ENCODE measurements around the gene WDR17. TPM values are rescaled to one million over a fixed set of nuclear protein-coding genes. Genes with fewer than 3 reads are reported as not detected.

WDR17 gene
- polyA plus RNA-seq (2013, experiment 1 of 4) = 5.4 TPM
- polyA plus RNA-seq (2013, experiment 2 of 4) = 6.6 TPM
- 5.1 TPM for polyA plus RNA-seq (2013, experiment 3 of 4)
- polyA plus RNA-seq (2013, experiment 4 of 4) = 7.4 TPM

GRCh38 chr4:176065435-176066291 is at the start of gene WDR17:
Gene WDR17 (plus strand): TSS chr4:176065841. CDS start chr4:176111581, 45,740 bp downstream.
- H3K4me3 ChIP-seq (ENCODE audit: insufficient read depth, low read depth, low read length) = peak within 1 kb of the TSS; percentile 50
- H3K9me3 ChIP-seq (ENCODE audit: control insufficient read depth, low read length) = no peaks in the 10 kb centered on the region
- no peaks in the 10 kb centered on the region for H3K36me3 ChIP-seq (ENCODE audit: control insufficient read depth, insufficient read depth, low read length)
- H3K4me1 ChIP-seq (ENCODE audit: control insufficient read depth, insufficient read depth, low read length) = peaks cover 3% of the 10 kb centered on the region
- no peaks in the 10 kb centered on the region for H3K27me3 ChIP-seq (ENCODE audit: control insufficient read depth, insufficient read depth, low read length, poor library complexity, severe bottlenecking)
- WGBS, 2 experiments = 1% methylated on average over 55 of the region's 55 CpGs
- no peak within 1 kb of the TSS for H3K27ac ChIP-seq (ENCODE audit: insufficient read depth, low read depth, low read length, poor library complexity, severe bottlenecking)

- H3K36me3 ChIP-seq (ENCODE audit: control insufficient read depth, insufficient read depth, low read length) = no peaks in the 10 kb centered on the region
- 89 to 95% methylated on average over 3 of the region's 4 CpGs for WGBS, 2 experiments
Measured at GRCh38 chr4:176016601-176017000, 49.0 kb upstream of the WDR17 start.

GRCh38 chr4:176020481-176021085 is 45.1 kb upstream of the WDR17 start:
- H3K36me3 ChIP-seq (ENCODE audit: control insufficient read depth, insufficient read depth, low read length) = no peaks in the 10 kb centered on the region
- no peaks in the 10 kb centered on the region for H3K4me1 ChIP-seq (ENCODE audit: control insufficient read depth, insufficient read depth, low read length)
- H3K9me3 ChIP-seq (ENCODE audit: control insufficient read depth, low read length) = no peaks in the 10 kb centered on the region
- no peaks in the 10 kb centered on the region for H3K27me3 ChIP-seq (ENCODE audit: control insufficient read depth, insufficient read depth, low read length, poor library complexity, severe bottlenecking)
- H3K27ac ChIP-seq (ENCODE audit: insufficient read depth, low read depth, low read length, poor library complexity, severe bottlenecking) = no peak overlapping the region
- no peak overlapping the region for H3K4me3 ChIP-seq (ENCODE audit: insufficient read depth, low read depth, low read length)
- WGBS, 2 experiments = 95 to 98% methylated on average over 4 to 5 of the region's 5 CpGs

More at GRCh38 chr4:176016601-176017000, 49.0 kb upstream of the WDR17 start:
- Histone ChIP-seq H3K27me3 (ENCODE audit: control insufficient read depth, insufficient read depth, low read length, poor library complexity, severe bottlenecking) (no peaks in the 10 kb centered on the region), H3K4me3 (ENCODE audit: insufficient read depth, low read depth, low read length) (no peak overlapping the region), H3K27ac (ENCODE audit: insufficient read depth, low read depth, low read length, poor library complexity, severe bottlenecking) (no peak overlapping the region), H3K9me3 (ENCODE audit: control insufficient read depth, low read length) (no peaks in the 10 kb centered on the region), H3K4me1 (ENCODE audit: control insufficient read depth, insufficient read depth, low read length) (no peaks in the 10 kb centered on the region)

- H3K36me3 ChIP-seq (ENCODE audit: control insufficient read depth, insufficient read depth, low read length) = no peaks in the 10 kb centered on the region
- no peak overlapping the region for H3K4me3 ChIP-seq (ENCODE audit: insufficient read depth, low read depth, low read length)
- H3K27me3 ChIP-seq (ENCODE audit: control insufficient read depth, insufficient read depth, low read length, poor library complexity, severe bottlenecking) = no peaks in the 10 kb centered on the region
- 92 to 96% methylated on average over 2 of the region's 2 CpGs for WGBS, 2 experiments
- no peak overlapping the region for H3K27ac ChIP-seq (ENCODE audit: insufficient read depth, low read depth, low read length, poor library complexity, severe bottlenecking)
- no peaks in the 10 kb centered on the region for H3K9me3 ChIP-seq (ENCODE audit: control insufficient read depth, low read length)
- H3K4me1 ChIP-seq (ENCODE audit: control insufficient read depth, insufficient read depth, low read length) = no peaks in the 10 kb centered on the region
Measured at GRCh38 chr4:176030391-176030790, 35.2 kb upstream of the WDR17 start.

- Histone ChIP-seq H3K4me1 (ENCODE audit: control insufficient read depth, insufficient read depth, low read length) (no peaks in the 10 kb centered on the region), H3K27me3 (ENCODE audit: control insufficient read depth, insufficient read depth, low read length, poor library complexity, severe bottlenecking) (no peaks in the 10 kb centered on the region), H3K27ac (ENCODE audit: insufficient read depth, low read depth, low read length, poor library complexity, severe bottlenecking) (no peak overlapping the region), H3K9me3 (ENCODE audit: control insufficient read depth, low read length) (no peaks in the 10 kb centered on the region), H3K4me3 (ENCODE audit: insufficient read depth, low read depth, low read length) (no peak overlapping the region), H3K36me3 (ENCODE audit: control insufficient read depth, insufficient read depth, low read length) (no peaks in the 10 kb centered on the region)
- 39 to 73% methylated on average over 2 to 4 of the region's 4 CpGs for WGBS, 2 experiments
Measured at GRCh38 chr4:176031922-176032321, 33.7 kb upstream of the WDR17 start.

- no peaks in the 10 kb centered on the region for H3K36me3 ChIP-seq (ENCODE audit: control insufficient read depth, insufficient read depth, low read length)
- no peaks in the 10 kb centered on the region for H3K27me3 ChIP-seq (ENCODE audit: control insufficient read depth, insufficient read depth, low read length, poor library complexity, severe bottlenecking)
- H3K27ac ChIP-seq (ENCODE audit: insufficient read depth, low read depth, low read length, poor library complexity, severe bottlenecking) = no peak overlapping the region
- no peaks in the 10 kb centered on the region for H3K4me1 ChIP-seq (ENCODE audit: control insufficient read depth, insufficient read depth, low read length)
- no peaks in the 10 kb centered on the region for H3K9me3 ChIP-seq (ENCODE audit: control insufficient read depth, low read length)
- H3K4me3 ChIP-seq (ENCODE audit: insufficient read depth, low read depth, low read length) = no peak overlapping the region
Measured at GRCh38 chr4:176032454-176032853, 33.2 kb upstream of the WDR17 start.

- no peaks in the 10 kb centered on the region for H3K36me3 ChIP-seq (ENCODE audit: control insufficient read depth, insufficient read depth, low read length)
- H3K4me3 ChIP-seq (ENCODE audit: insufficient read depth, low read depth, low read length) = no peak overlapping the region
- H3K9me3 ChIP-seq (ENCODE audit: control insufficient read depth, low read length) = no peaks in the 10 kb centered on the region
- H3K4me1 ChIP-seq (ENCODE audit: control insufficient read depth, insufficient read depth, low read length) = no peaks in the 10 kb centered on the region
- 33 to 57% methylated on average over 1 of the region's 1 CpG for WGBS, 2 experiments
- H3K27me3 ChIP-seq (ENCODE audit: control insufficient read depth, insufficient read depth, low read length, poor library complexity, severe bottlenecking) = no peaks in the 10 kb centered on the region
- H3K27ac ChIP-seq (ENCODE audit: insufficient read depth, low read depth, low read length, poor library complexity, severe bottlenecking) = no peak overlapping the region
Measured at GRCh38 chr4:176034499-176034898, 31.1 kb upstream of the WDR17 start.

GRCh38 chr4:176034936-176035335 is 30.7 kb upstream of the WDR17 start:
- Histone ChIP-seq H3K4me1 (ENCODE audit: control insufficient read depth, insufficient read depth, low read length) (no peaks in the 10 kb centered on the region), H3K27me3 (ENCODE audit: control insufficient read depth, insufficient read depth, low read length, poor library complexity, severe bottlenecking) (no peaks in the 10 kb centered on the region), H3K9me3 (ENCODE audit: control insufficient read depth, low read length) (no peaks in the 10 kb centered on the region), H3K36me3 (ENCODE audit: control insufficient read depth, insufficient read depth, low read length) (no peaks in the 10 kb centered on the region), H3K27ac (ENCODE audit: insufficient read depth, low read depth, low read length, poor library complexity, severe bottlenecking) (no peak overlapping the region), H3K4me3 (ENCODE audit: insufficient read depth, low read depth, low read length) (no peak overlapping the region)
- WGBS, 2 experiments = 89 to 91% methylated on average over 5 of the region's 5 CpGs

GRCh38 chr4:176036585-176037205 is 28.9 kb upstream of the WDR17 start:
- H3K36me3 ChIP-seq (ENCODE audit: control insufficient read depth, insufficient read depth, low read length) = no peaks in the 10 kb centered on the region
- no peak overlapping the region for H3K27ac ChIP-seq (ENCODE audit: insufficient read depth, low read depth, low read length, poor library complexity, severe bottlenecking)
- no peaks in the 10 kb centered on the region for H3K27me3 ChIP-seq (ENCODE audit: control insufficient read depth, insufficient read depth, low read length, poor library complexity, severe bottlenecking)
- no peak overlapping the region for H3K4me3 ChIP-seq (ENCODE audit: insufficient read depth, low read depth, low read length)
- no peaks in the 10 kb centered on the region for H3K4me1 ChIP-seq (ENCODE audit: control insufficient read depth, insufficient read depth, low read length)
- WGBS, 2 experiments = 94 to 98% methylated on average over 2 to 3 of the region's 3 CpGs
- H3K9me3 ChIP-seq (ENCODE audit: control insufficient read depth, low read length) = no peaks in the 10 kb centered on the region

- Histone ChIP-seq H3K9me3 (ENCODE audit: control insufficient read depth, low read length) (no peaks in the 10 kb centered on the region), H3K4me3 (ENCODE audit: insufficient read depth, low read depth, low read length) (no peak overlapping the region), H3K27me3 (ENCODE audit: control insufficient read depth, insufficient read depth, low read length, poor library complexity, severe bottlenecking) (no peaks in the 10 kb centered on the region), H3K27ac (ENCODE audit: insufficient read depth, low read depth, low read length, poor library complexity, severe bottlenecking) (no peak overlapping the region), H3K4me1 (ENCODE audit: control insufficient read depth, insufficient read depth, low read length) (no peaks in the 10 kb centered on the region), H3K36me3 (ENCODE audit: control insufficient read depth, insufficient read depth, low read length) (no peaks in the 10 kb centered on the region)
- WGBS, 2 experiments = 89 to 96% methylated on average over 3 to 5 of the region's 5 CpGs
Measured at GRCh38 chr4:176038789-176039188, 26.9 kb upstream of the WDR17 start.
